ENCODE data around the gene ANKRD39. TPM values are rescaled to one million over a fixed set of nuclear protein-coding genes. Genes with fewer than 3 reads are reported as not detected.

Gene ANKRD39
- total RNA-seq, 1 experiment from 2014 or later, result 25.3 TPM

DNA sequence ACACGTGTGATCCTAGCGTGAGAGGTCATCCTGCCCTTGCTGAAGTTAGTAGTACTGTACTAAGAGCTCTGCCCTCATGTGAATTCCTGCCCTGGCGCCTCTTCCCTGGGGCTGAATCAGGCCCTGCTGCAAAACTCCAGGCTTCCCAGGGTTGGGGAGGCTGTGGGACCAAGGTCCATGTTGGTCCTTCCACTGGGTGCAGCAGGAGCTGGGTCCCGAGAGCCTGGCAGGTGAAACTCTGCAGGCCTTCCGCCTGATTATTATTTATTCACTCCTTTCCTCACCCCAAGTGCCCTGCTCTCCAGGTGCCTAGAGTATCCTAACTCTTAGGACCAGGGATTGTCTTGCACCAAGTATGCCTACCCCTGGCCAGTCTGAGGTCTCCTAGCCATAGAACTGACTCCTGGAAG, 47.0 kb downstream of the ANKRD39 start:
- no peak for DNase-seq (ENCODE audit: low spot score)
- no peaks in the 10 kb centered on the region for H3K36me3 ChIP-seq (ENCODE audit: insufficient read depth, low read length, poor library complexity, severe bottlenecking)
- BruUV-seq (replicated peaks), result no TSS peak
- ChIA-PET CTCF (no interaction called here), POLR2A (ENCODE audit: low non-redundant PET) (no interaction called here)
- no peak for TF ChIP-seq EZH2 (IDR thresholded peaks at IDR 0.05; ENCODE audit: borderline replicate concordance, low read depth, low read length, poor library complexity, severe bottlenecking)
- TF ChIP-seq, protein P1, sequence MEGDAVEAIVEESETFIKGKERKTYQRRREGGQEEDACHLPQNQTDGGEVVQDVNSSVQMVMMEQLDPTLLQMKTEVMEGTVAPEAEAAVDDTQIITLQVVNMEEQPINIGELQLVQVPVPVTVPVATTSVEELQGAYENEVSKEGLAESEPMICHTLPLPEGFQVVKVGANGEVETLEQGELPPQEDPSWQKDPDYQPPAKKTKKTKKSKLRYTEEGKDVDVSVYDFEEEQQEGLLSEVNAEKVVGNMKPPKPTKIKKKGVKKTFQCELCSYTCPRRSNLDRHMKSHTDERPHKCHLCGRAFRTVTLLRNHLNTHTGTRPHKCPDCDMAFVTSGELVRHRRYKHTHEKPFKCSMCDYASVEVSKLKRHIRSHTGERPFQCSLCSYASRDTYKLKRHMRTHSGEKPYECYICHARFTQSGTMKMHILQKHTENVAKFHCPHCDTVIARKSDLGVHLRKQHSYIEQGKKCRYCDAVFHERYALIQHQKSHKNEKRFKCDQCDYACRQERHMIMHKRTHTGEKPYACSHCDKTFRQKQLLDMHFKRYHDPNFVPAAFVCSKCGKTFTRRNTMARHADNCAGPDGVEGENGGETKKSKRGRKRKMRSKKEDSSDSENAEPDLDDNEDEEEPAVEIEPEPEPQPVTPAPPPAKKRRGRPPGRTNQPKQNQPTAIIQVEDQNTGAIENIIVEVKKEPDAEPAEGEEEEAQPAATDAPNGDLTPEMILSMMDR (conservative IDR thresholded peaks at IDR 0.05; ENCODE audit: low read depth, low read length), result no peak
- peaks cover 12% of the 10 kb centered on the region for H3K4me1 ChIP-seq (ENCODE audit: insufficient read depth, low read length, poor library complexity, severe bottlenecking)
- H3K9me3 ChIP-seq (ENCODE audit: low read depth, low read length, poor library complexity, severe bottlenecking), result no peaks in the 10 kb centered on the region
- H3K27me3 ChIP-seq (replicated peaks; ENCODE audit: insufficient read depth, low read depth, low read length, poor library complexity), result no peaks in the 10 kb centered on the region
- H3K27ac ChIP-seq (ENCODE audit: low read depth, low read length, poor library complexity, severe bottlenecking), result no peak overlapping the region
- intact Hi-C loops (cut with micrococcal nuclease; ENCODE audit: unreplicated experiment), result no loop called here
- no peak overlapping the region for H3K4me3 ChIP-seq (ENCODE audit: low read depth, low read length, poor library complexity, severe bottlenecking)

DNA sequence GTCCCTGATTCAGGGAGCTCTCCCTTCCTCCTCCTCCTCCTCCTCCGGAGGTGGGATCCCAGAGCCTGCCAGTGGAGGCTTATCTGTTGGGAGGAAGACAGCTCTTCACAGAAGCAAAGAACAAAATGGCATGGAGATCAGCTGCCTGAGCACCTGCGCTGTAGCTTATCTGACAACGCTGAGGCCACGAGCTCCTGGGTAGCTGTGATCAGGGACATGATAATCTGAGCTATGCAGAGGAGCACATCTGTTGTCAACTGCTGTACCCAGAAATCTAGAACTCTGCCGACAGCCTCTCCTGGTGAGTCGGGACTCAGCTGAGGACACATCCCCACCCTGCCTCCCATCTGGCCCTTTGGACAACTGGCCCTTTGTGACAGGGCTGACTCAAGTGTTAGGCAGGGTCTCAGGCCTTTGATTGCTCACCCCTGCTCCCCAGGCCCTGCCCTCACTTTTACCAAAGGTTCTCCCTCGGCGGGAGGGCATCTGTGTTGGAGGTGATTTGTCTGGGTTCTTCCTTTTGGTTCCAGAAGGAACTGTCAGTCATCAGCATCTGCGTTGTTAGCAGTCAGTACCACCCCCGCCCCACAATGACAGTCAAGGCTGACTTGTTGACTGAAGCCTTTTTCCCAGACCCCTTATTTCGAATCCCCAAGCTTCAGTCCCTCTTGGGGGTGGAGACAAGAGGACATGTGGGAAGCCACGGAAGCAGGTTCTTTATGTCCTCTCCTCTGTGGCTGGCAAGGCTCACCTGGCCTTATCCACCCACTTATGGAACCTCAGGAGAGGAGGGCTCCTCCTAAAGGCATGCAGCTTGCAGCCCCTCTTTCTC, 47.6 kb downstream of the ANKRD39 start:
- TF ChIP-seq, protein P1 (conservative IDR thresholded peaks at IDR 0.05; ENCODE audit: low read depth, low read length), result no peak
- TF ChIP-seq EZH2 (IDR thresholded peaks at IDR 0.05; ENCODE audit: borderline replicate concordance, low read depth, low read length, poor library complexity, severe bottlenecking), result no peak
- Histone ChIP-seq H3K4me1 (ENCODE audit: insufficient read depth, low read length, poor library complexity, severe bottlenecking) (peaks cover 12% of the 10 kb centered on the region), H3K4me3 (ENCODE audit: low read depth, low read length, poor library complexity, severe bottlenecking) (no peak overlapping the region), H3K9me3 (ENCODE audit: low read depth, low read length, poor library complexity, severe bottlenecking) (no peaks in the 10 kb centered on the region), H3K36me3 (ENCODE audit: insufficient read depth, low read length, poor library complexity, severe bottlenecking) (no peaks in the 10 kb centered on the region), H3K27me3 (replicated peaks; ENCODE audit: insufficient read depth, low read depth, low read length, poor library complexity) (no peaks in the 10 kb centered on the region), H3K27ac (ENCODE audit: low read depth, low read length, poor library complexity, severe bottlenecking) (no peak overlapping the region)
- BruUV-seq (replicated peaks), result no TSS peak
- ChIA-PET CTCF (no interaction called here), POLR2A (ENCODE audit: low non-redundant PET) (no interaction called here)
- no peak for DNase-seq (ENCODE audit: low spot score)
- intact Hi-C loops (cut with micrococcal nuclease; ENCODE audit: unreplicated experiment), result no loop called here

DNA sequence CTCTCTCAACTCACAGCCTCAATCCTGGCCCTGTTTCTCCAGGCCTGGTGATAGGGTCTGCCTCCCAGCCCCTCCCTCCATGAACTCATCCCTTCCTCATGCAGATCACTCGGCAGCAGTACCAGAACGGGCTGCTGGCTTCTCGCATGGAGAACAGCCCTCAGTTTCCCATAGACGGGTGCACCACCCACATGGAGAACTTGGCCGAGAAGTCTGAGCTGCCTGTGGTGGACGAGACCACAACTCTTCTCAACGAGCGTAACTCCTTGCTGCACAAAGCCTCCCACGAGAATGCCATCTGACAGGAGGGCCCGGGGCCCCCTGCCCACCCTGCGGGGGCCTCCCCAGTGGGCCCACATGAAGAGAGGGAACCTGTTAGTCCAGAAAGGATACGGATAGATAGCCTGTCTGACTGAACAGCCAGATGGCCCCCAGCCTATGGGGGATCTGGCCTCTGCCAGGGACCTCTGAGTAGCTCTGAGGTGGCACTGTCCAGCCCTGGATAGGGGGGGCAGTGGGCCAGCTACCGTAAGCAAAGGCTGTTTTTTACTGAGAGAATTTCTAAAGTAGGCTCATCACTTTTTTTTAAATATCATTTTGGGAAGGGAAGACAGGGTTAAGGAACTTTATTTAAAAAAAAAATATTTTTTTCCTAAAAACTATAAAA, 48.5 kb downstream of the ANKRD39 start:
- intact Hi-C loops (cut with micrococcal nuclease; ENCODE audit: unreplicated experiment), result no loop called here
- TF ChIP-seq, protein P1 (conservative IDR thresholded peaks at IDR 0.05; ENCODE audit: low read depth, low read length), result no peak
- no peak for TF ChIP-seq EZH2 (IDR thresholded peaks at IDR 0.05; ENCODE audit: borderline replicate concordance, low read depth, low read length, poor library complexity, severe bottlenecking)
- DNase-seq (ENCODE audit: low spot score), result no peak
- peaks cover 12% of the 10 kb centered on the region for H3K4me1 ChIP-seq (ENCODE audit: insufficient read depth, low read length, poor library complexity, severe bottlenecking)
- ChIA-PET POLR2A (ENCODE audit: low non-redundant PET) (interaction anchor here (0.7 kb wide), 1 partner anchor 29 kb away, joined by 3 read pairs; no protein-coding TSS in a partner anchor), CTCF (no interaction called here)
- no peak overlapping the region for H3K27ac ChIP-seq (ENCODE audit: low read depth, low read length, poor library complexity, severe bottlenecking)
- H3K4me3 ChIP-seq (ENCODE audit: low read depth, low read length, poor library complexity, severe bottlenecking), result no peak overlapping the region
- H3K27me3 ChIP-seq (replicated peaks; ENCODE audit: insufficient read depth, low read depth, low read length, poor library complexity), result no peaks in the 10 kb centered on the region
- no peaks in the 10 kb centered on the region for H3K36me3 ChIP-seq (ENCODE audit: insufficient read depth, low read length, poor library complexity, severe bottlenecking)
- BruUV-seq (replicated peaks), result no TSS peak
- H3K9me3 ChIP-seq (ENCODE audit: low read depth, low read length, poor library complexity, severe bottlenecking), result no peaks in the 10 kb centered on the region

Data from A673 (cell line).